ENCODE results near the gene CAMK1. TPM values are rescaled to one million over a fixed set of nuclear protein-coding genes. Genes with fewer than 3 reads are reported as not detected.

CAMK1 gene
- total and polyA plus RNA-seq, 9 of the 15 experiments (the other 6 are each of a cell fraction or from before 2014, with no cell fraction given) = 0.23 to 10.7 (median 6.0) TPM

- peaks cover 74% of the 10 kb centered on the region for H3K36me3 ChIP-seq (ENCODE audit: control insufficient read depth, insufficient read depth, low read length)
- in situ Hi-C loops (cut with MboI) = no loop called here
- ATAC-seq (peak; percentile 65), DNase-seq (ENCODE audit: extremely low read depth in 1 of 4, low spot score in 3 of 4) (peak; percentile 58 to 67 (median 62)), FAIRE-seq (peak; percentile 70)
- 58% methylated on average over 7 of the region's 7 CpGs for WGBS (ENCODE audit: insufficient coverage, low coverage, missing lambda C conversion rate)
- peak overlapping the region; percentile 0; the same call in 2 of the 3 replicates for H3K27ac ChIP-seq (ENCODE audit: extremely low read depth, low read depth, low read length)
- H3K9me3 ChIP-seq (replicated peaks; ENCODE audit: control insufficient read depth, insufficient read depth, low read depth, low read length) = no peaks in the 10 kb centered on the region
- H3K27me3 ChIP-seq (ENCODE audit: control insufficient read depth in 2 of 2, insufficient read depth in 2 of 2, low read length in 2 of 2) = no peaks in the 10 kb centered on the region
- intact Hi-C loops (cut with micrococcal nuclease) = no loop called here
- H3K9ac ChIP-seq (ENCODE audit: insufficient read depth in 1 of 2, low read depth in 2 of 2, low read length in 2 of 2) = peak overlapping the region; percentile 1 to 73; a peak in 1 of 4 replicates
- ChIA-PET CTCF (ENCODE audit: low intra/inter-chr PET ratio) (interaction anchor here (0.6 kb wide), 1 partner anchor 496 kb away, joined by 3 read pairs; no protein-coding TSS in a partner anchor), POLR2A (interaction anchor here (0.7 to 2.0 kb wide), 4 partner anchors 8 to 28 kb away, joined by 3 to 12 read pairs (median 4); no protein-coding TSS in a partner anchor)
- H2AFZ ChIP-seq (ENCODE audit: low read depth, low read length) = no peak overlapping the region
- H3K4me2 ChIP-seq (ENCODE audit: insufficient read depth, low read length) = peak overlapping the region; percentile 28; the same call in 1 of the 2 replicates
- peaks cover 33 to 37% of the 10 kb centered on the region in 2 experiments for H3K4me1 ChIP-seq (replicated peaks in 1 of 2; ENCODE audit: control insufficient read depth in 2 of 2, insufficient read depth in 2 of 2, low read length in 2 of 2)
- H3K9me1 ChIP-seq (ENCODE audit: control insufficient read depth, insufficient read depth, low read length) = no peaks in the 10 kb centered on the region
- BruUV-seq (replicated peaks) = no TSS peak
- H4K20me1 ChIP-seq (replicated peaks; ENCODE audit: control insufficient read depth, insufficient read depth, low read length) = no peaks in the 10 kb centered on the region
- no peak overlapping the region for H3K4me3 ChIP-seq
- peaks cover 4% of the 10 kb centered on the region; the same call in 1 of the 3 replicates for H3K79me2 ChIP-seq (ENCODE audit: control insufficient read depth, insufficient read depth, low read length)
- TF ChIP-seq TAL1 (IDR thresholded peaks at IDR 0.05) (no peak), MCM7 (IDR thresholded peaks at IDR 0.05) (no peak), ZKSCAN8 (CRISPR knock-in tag; IDR thresholded peaks at IDR 0.05) (no peak), NCOA2 (IDR thresholded peaks at IDR 0.05; ENCODE audit: partially characterized antibody in 2 of 2) (no peak), ATF7 (IDR thresholded peaks at IDR 0.05) (0 out of 2 replicates have a peak, but pooled peaks have one; percentile 20), WHSC1 (IDR thresholded peaks at IDR 0.05; ENCODE audit: low read length) (no peak), CEBPZ (IDR thresholded peaks at IDR 0.05; ENCODE audit: borderline replicate concordance, low read depth, low read length) (no peak), ZNF699 (CRISPR knock-in tag; IDR thresholded peaks at IDR 0.05; ENCODE audit: insufficient replicate concordance) (no peak), SNAPC5 (CRISPR knock-in tag; IDR thresholded peaks at IDR 0.05) (no peak), ZNF395 (CRISPR knock-in tag; IDR thresholded peaks at IDR 0.05) (0 out of 2 replicates have a peak, but pooled peaks have one; percentile 39)
- TF ChIP-seq, protein P1, sequence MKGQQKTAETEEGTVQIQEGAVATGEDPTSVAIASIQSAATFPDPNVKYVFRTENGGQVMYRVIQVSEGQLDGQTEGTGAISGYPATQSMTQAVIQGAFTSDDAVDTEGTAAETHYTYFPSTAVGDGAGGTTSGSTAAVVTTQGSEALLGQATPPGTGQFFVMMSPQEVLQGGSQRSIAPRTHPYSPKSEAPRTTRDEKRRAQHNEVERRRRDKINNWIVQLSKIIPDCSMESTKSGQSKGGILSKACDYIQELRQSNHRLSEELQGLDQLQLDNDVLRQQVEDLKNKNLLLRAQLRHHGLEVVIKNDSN (CRISPR knock-in tag; IDR thresholded peaks at IDR 0.05) = peak; percentile 81
- TF ChIP-seq, protein P2, sequence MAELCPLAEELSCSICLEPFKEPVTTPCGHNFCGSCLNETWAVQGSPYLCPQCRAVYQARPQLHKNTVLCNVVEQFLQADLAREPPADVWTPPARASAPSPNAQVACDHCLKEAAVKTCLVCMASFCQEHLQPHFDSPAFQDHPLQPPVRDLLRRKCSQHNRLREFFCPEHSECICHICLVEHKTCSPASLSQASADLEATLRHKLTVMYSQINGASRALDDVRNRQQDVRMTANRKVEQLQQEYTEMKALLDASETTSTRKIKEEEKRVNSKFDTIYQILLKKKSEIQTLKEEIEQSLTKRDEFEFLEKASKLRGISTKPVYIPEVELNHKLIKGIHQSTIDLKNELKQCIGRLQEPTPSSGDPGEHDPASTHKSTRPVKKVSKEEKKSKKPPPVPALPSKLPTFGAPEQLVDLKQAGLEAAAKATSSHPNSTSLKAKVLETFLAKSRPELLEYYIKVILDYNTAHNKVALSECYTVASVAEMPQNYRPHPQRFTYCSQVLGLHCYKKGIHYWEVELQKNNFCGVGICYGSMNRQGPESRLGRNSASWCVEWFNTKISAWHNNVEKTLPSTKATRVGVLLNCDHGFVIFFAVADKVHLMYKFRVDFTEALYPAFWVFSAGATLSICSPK (IDR thresholded peaks at IDR 0.05; ENCODE audit: borderline replicate concordance) = no peak
Observed at GRCh38 chr3:9785602-9786001, 15.9 kb upstream of the CAMK1 start.
